ENCODE results near the gene RNF217.
"Not testable (repeated sequence)": the region's sequence is repeated elsewhere in the genome, so short reads cannot be mapped to it uniquely, and the experiment has no call there.

RNF217 gene

DNA sequence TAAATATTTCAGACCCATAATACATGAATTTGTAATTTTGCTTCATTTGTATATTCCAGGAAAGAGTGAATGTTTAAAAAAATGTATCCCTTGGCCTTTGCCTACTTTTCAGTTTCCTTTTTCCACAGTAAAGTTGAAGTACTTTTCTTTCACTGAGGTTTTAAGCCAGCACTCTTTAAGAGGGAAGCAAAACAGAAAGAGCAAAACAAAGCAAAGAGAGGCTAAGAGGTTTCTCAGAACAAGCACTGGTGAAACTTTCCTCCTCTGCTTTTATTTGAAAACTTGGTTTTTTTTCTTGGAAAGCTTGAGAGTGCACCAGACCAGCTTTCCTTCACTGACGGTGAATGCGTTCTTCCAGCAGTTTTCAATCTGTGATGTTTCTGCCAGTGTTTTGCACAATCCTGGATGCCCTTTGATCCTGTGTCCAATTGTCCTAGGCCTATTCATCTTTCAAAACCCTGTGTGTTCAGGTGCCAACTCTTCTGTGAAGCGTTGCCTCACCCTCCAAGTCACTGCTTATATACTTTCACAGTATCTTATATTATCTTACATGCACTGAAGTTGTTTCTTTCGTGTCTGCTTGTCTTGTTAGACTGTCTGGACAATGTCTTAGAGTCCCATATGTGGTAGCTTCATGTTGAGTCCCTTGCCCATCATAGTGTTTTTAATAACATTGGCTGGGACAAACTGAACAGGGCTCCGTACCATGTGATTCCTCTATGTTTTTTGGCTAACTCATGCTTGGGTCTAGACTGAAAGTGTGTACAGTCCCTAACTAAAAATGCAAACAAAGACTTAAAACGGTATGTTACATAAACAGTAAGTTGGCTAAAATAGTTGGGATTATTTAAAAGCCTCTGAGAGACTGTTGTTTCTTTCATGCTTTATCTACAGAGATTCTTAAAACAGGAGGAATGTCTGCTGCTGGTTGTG lies 1.9 kb downstream of the RNF217 start:
- no peak for DNase-seq

DNA sequence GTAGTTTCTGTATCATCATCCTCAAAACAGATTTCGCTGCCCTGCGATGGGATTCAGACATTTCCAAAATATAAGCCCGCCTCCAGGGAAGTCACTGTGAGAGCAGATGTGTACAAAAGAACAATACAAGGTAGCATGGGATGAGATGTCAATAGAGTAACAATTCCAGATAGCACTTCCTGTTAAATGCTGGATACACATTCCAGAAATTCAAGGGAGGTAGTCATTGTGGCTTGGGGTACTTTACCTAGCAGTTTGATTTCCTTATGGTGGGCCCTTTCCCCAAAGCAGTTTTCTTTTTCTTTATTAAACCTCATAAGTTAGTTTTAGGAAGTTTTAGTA lies 2.5 kb downstream of the RNF217 start:
- DNase-seq: no peak

DNA sequence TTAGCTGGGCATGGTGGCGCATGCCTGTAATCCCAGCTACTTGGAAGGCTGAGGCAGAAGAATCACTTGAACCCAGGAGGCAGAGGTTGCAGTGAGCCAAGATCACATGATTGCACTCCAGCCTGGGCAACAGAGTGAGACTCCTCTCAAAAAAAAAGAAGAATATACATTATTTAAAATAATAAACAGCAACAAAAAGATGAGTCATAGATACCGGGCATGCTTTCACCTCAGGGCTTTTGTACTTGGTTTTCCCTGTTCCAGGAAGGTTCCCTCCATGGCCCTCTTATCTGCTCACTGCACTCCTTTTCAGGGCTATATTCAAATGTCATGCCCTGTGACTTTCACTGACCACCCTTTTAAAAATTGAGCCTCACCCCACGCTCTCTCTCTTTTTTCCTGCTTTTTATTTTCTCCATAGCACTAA lies 3.2 kb downstream of the RNF217 start:
- DNase-seq: not testable (repeated sequence)

DNA sequence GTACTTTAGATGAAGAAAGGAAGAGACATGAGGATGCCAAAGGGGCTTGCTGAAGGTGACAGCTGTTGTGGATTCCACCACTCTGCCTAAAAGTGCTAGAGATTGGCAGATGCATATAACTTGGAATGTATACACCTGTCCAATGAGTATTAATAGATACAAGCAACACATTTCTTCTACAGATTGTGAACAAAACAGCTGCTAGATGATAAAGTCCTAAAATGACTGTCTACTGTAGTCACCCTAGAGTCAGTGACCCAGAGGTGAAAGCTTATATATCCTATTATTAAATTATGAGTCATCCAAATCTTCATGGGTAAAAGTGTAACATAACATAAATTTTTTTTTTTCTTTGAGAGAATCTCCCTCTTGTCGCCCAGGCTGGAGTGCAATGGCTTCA lies 5.2 kb downstream of the RNF217 start:
- DNase-seq: no peak

DNA sequence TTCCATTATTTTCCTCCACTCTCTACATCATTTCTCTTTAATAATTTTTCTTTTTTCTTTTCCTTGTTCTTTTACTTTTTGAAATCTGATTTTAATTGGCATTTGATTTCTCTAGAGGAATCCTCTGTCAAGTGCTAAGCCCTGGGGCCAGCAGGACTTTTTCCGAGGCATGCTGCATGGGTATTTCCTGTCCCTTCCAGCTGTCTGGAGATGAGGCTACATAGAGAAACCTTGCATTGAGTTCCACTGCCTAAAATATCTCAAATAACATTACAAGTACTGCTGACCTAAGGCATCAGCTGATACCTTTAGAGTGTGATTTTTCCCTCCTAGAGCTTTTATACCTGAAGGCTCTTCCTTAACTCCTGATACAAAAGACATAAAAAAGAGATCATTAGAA lies 6.2 kb downstream of the RNF217 start:
- DNase-seq: no peak

DNA sequence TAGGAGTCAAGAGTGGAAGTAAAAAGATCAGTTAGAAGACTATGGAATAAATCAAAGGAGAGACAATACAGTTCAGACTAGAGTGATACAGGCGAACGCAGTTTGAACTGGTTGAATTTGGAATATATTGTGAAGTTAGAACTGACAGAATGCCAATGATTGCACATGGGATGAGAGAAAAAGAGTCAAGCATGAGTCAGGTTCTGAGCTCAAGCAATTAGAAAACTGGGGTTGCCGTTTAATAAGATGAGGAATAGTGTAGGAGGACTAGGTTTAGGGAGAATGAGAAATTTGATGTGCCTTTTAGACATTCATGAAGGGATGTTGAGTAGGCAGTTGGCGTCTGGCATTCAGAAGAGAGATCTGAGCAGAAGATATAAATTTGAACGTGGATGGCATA lies 8.0 kb downstream of the RNF217 start:
- DNase-seq: no peak

DNA sequence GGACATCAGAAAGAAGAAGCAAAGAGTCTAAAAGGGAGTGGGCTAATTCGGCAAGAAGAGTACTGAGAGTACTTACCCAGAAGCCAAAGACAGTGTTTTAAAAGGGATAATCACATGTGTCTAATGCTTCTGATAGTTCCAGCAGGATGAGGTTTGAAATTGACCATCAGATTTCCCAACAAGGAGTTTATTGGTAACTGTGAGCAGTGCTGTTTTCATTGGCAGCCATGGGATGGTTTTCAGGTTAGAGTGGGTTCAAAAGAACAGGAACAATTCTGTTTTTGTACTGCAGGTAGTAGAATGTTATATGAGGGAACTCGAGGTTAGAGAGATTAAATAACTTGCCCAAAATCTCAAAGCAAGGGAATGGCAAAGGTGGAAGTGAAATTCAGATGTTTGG lies 8.5 kb downstream of the RNF217 start:
- no peak for DNase-seq

DNA sequence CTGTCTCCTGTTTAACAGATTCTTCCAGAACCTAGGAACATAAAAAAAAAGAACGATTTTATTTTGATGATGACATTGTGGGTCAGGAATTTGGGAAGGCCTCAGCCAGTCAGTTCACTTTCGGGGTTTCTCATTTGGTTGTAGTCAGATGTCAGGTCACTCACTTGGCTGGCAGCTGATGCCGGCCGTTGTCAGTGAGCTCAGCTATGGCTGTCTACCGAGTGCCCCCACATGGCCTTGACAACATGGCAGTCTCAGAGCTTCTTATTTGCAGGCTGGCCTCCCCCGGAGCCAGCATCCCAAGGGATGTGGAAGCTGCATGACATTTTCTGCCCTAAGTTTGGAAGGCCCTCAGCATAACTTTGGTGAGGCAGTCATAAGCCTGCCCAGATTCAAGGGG lies 11.5 kb downstream of the RNF217 start:
- DNase-seq: no peak

DNA sequence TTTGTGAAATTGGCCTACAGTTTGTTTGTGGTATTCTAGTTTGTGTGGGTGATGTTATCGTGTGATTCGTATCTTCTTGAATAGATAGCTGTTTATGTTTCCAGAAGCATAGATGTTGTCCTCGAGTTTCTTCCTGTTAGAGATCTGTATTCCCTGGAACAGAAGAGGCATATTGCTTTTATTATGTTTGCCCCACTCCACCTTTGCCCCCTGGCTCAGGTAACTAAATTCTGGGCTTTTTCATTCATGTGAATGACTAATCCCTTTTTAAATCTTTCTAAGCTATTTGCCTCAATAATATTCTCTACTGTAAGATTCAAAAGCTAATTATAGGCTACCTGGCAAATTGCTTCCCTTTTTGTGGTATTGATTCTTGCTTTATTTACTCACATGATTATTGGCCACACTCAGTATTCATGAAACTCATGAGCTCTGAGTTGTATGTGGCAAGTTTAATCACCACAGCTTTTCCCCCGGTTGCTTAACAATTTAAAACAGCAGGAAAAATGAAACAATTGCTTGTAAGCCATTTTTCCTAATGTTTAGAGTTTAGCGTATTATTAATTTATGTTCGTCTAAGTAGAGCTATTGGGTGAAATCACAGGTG lies 12.6 kb downstream of the RNF217 start:
- no peak for DNase-seq

DNA sequence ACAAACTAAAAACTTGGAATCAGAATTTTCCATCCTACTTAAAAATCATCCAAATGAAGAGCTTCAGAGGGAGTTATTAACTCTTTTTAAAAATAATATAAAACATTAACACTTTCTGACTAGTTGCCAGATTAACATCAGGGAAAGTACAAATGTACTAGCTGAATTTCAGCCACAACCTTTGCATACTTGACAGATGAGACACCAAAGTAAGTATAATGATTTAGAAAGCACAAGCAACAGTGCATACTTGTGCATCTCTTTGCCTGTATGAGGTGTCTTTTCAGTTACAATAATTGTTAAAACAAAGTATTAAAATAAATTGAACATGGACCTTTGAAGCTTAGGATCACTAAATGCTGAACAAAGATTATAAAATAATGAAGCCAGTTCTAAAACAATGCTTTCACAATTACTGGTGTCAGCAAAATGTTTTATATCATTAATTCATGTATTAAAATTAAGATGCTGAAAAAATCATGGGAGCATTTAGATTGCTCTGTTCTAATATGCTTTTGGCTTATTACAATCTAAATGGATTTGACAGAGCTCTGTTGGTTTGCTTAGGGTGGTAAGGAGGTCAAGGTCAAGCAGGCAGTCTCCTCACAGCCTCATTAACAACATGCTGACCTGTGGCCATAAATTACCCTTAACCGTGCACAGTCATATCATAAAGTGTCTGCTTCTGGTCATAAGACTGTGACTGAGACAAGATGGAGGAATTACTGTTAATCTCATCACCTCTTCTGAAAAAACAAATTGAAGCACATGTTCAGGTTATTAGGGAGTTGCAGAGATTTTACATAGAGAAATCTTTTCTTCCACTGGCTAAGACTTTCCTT lies 15.1 kb downstream of the RNF217 start:
- DNase-seq: no peak

DNA sequence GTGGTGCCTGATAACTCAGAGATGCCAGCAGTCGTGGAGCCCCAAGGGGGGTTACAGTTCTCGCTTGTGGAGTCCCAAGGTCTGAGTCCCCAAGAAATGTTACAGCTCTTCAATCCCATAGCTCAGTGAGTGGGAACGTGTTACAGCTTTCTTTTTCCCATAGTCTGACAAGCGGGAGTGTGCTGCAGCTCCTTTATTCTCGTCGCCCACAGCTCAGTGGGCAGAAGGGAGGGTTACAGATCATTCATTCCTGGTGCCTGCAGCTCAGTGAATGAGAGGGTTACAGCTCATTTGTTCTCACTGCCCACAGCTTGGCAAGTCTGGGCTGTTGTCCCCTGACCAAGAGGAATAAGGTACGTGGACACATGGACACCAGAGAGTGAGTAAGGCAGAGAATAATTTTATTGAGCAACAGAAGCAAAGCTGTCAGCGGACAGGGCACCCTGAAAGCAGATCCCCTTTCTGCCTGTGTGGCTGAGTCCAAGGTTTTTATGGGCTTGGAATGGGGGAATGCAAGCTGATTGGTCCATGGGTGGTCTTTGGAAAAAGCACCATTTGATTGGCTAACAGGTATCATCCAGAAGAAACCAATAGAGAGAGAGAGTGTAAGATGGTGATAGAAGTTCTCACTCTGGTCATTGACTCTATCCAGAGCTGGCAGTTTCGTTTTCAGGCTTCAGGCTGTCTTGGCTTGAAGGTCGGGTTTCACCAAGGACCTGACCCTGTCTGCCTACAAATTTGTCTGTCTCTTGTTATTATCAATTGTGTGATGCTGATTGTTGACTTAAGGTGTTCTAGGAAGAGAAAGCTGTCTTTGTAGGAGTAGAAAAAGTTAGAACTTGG lies 16.4 kb downstream of the RNF217 start:
- no peak for DNase-seq

DNA sequence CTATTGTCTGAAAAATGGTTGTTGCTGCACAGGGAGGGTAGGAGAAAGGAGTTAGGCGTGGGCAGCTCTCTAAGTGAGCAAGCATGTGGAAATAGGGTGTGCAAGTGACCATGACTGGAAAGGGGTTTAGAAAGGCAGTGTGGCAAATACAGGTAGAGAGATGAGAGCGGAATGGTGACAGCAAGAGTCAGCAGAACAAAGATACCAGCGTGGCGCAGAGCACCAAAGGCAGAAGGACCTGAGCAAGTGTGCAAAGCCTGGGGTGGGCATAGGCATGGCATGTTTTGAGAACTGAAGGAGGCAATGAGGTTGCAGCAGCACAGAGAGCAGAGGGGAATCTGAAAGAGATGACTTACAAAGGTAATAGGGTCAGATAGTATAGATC lies 17.0 kb downstream of the RNF217 start:
- no peak for DNase-seq

DNA sequence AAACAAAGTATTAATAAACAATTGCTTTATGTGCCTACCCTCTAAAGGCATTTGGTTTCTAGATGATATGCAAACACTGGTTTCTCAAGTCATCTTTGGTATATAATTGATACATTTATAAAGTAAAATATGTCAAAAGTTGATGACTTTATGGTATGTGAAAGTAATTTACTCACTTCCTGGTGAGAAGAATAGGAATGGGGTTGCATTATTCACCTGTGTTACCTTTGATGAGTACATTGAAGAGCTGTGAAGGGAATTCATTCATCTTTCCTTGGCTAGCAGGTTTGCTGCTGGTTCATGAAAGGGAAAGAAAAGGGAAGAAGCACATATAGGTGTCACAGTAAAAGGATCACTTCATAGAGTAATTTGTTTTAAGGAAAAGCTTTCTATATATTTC lies 20.4 kb downstream of the RNF217 start:
- no peak for DNase-seq

DNA sequence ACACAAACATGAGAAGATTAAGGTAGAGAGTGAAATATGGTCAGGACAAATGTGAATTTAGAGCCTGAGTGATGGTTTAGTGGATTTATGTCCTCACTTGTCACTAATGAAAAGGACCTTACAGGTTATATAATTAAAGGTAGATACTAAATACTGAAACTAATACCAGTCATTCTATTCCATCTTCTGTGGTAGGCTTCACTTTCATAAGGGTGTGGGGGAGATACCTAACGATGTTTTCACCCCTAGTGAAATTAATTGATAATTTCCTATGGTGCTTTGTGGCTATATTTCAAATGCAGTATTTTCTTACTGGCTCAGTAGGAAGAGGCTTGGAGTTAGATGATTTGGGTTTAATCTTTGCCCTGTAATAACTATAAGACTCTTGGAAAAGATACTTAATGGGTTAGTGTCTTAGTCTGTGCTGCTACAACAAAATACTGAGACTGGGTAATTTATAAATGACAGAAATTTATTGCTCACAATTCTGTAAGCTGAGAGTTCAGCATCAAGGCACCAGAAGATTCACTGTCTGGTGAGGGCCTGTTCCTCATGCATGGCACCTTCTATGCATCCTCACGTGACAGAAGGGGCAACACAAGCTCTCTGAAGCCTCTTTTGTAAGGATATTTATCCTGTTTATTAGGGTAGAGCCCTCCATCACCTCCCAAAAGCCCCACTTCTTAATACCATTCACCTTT lies 21.3 kb downstream of the RNF217 start:
- no peak for DNase-seq

DNA sequence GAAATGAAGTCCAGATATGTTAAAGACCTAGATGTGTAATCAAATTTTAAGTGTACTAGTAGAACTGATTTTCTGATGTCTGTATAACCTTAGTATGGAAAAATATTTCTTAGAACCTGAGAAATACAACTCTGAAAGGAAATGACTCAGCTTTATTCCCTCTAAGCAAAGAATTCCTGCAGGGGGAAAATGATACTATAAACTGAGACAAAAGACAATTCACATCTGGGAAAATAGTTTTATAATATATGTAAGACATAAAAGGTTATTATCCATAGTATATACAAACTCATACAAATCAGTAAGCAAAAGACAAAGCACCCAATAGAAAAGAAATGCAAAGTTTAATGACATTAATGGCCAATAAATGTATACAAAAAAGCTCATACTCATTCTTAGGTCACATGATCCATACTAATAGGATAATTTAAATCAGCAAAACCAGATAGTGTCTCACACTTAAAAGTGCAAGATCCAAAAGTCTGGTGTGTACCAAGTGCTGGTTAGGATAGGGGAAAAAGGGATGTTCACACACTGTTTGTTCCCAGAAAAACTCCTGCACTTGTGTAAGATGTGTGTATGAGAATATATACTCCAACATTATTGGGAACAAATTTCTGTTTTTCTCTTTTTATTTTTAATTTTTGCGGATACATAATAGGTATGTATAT lies 22.6 kb downstream of the RNF217 start:
- DNase-seq: no peak

DNA sequence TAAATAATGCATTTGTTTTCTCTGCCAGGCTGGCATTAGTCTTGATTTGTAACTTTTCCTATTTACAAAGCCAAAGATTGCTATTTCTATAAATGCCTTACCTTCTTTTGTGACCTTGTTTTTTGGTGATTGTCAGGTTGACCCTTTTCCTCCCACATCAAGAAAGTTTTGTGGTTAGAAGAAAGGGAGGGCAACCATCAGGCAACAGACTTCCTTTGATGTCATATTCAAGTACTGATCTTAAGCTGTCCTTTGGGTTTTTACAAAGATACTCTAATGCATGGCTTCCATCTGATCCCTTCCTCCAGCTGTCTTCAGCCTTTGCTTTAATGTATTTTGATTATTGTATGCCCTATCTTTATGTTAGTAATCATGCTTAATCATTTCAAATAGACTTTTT lies 23.9 kb downstream of the RNF217 start:
- no peak for DNase-seq

DNA sequence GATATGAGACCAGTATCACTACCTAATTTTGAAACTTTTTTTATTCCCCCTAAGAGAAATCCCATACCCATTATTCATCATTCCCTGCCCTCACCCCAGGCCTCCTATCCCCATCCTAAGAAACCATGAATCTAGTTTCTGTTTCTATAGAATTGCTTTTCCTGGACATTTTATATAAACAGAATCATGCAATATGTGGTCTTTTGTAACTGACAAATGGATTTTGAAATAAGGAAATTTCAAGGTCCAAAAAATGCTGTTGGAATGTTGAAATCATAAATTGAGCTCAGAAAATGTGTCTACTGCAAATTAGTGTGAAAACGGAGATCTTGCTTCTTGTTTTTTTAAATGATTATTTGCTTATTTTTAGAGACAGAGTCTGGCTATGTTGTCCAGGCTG lies 25.1 kb downstream of the RNF217 start:
- no peak for DNase-seq

DNA sequence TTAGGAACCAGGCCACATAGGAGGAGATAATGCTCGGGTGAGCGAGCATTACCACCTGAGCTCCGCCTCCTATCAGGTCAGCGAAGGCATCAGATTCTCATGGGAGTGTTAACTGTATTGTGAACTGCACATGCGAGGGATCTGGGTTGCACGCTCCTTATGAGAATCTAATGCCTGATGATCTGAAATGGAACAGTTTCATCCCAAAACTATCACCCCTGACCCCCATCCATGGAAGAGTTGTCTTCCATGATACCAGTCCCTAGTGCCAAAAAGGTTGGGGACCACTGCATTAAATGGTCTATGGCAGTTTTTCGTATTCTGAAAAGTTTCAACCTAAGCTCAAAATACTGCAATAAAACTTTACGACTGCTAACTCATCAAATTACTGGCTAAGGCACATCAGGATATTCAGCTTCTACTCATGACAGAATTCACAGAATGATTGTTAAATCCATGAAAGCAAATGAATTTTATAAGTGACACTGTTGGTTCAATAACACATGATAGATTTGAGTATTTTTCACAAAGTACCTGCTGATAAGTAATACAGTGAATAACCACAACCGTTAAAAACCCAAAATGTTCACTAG lies 25.9 kb downstream of the RNF217 start:
- no peak for DNase-seq

DNA sequence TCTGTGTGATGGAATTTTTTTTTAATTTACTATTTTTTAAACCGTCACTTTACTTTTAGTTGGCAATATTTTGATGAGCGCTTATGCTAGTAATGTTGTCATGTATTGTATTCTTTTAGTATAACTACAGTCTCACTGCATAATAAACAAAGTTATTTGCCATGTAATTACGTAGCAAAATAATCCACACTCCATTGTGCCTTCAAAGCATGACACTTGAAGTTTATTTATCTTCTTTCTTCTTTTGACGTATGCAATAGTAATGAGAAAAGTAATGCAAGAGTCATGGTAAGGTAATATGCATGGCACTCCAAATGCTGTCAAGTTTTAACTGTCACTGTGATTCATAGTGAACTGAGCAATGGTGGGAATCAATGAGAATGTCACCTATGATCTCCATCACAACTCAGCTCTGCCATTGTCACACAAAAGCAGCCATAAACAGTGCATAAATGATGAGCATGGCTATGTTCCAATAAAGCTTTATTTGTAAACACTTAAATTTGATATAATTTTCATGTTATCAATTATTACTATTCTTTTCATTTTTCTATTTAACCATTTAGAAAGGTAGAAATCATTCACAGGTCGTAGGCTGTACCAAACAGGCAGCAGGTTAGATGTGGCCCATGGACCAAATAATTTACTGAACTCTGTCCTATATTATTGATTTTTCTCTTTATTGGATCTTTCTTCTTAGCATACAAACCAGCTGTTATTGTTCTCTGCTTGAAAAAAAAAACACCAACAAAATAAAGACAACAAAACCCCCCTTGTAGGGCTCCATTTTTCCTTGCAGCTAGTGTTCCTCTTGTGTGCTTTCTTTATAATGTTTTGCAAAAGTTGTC lies 27.1 kb downstream of the RNF217 start:
- no peak for DNase-seq

DNA sequence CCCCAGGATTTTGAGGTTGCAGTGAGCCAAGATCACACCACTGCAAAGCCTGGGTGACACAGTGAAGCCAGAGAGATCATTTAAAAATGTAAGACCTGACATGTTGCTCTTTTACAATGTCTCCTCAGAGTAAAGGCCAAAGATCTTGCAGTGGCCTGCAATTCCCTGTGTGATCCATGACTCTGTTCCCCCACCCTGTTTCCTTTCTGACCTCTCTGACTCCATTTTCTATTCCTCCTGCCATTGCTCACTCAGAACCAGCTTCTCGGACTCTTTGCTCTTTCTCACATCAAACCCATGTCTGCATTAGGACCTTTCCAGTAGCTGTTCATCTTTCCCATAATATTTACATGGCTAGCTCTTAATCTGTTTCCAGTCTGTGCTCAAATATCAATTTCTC lies 28.8 kb downstream of the RNF217 start:
- no peak for DNase-seq

Data from activated CD8-positive, alpha-beta memory T cell treated with anti-CD3 and anti-CD28 coated beads, Interleukin-2, amount 50 U/mL, for 4 hours (primary cell).